Calu3 (cell line): ENCODE results near the gene DHX35. TPM values are rescaled to one million over a fixed set of nuclear protein-coding genes. Genes with fewer than 3 reads are reported as not detected.

Experiments
- BruUV-seq: library from RNA; stranded (reverse); fragments of 400-500 nt; replicated peaks from 2 replicates; lab custom pipeline; 2021; lab: Mats Ljungman, UMichigan
- CTCF ChIA-PET: fragments of 300-600 bp; sonication (Branson Sonifier 250); formaldehyde crosslinking; loops from one replicate; lab custom pipeline; 2022; ENCODE audit warnings: antibody characterized with exemption; lab: Charles Lee
- DNase-seq: peaks from one replicate; pipeline ENCODE4 v3.0.0; 2022
- H3K27ac Mint-ChIP-seq: one replicate; pipeline ENCODE4 v1.8.0; 2022; ENCODE audit warnings: mixed read lengths; ENCODE audit not compliant: unreplicated experiment
- H3K27me3 Mint-ChIP-seq: one replicate; pipeline ENCODE4 v1.8.0; 2022; ENCODE audit warnings: mixed read lengths; ENCODE audit not compliant: unreplicated experiment
- H3K36me3 Mint-ChIP-seq: one replicate; pipeline ENCODE4 v1.8.0; 2022; ENCODE audit warnings: mild to moderate bottlenecking, moderate library complexity, mixed read lengths; ENCODE audit not compliant: insufficient read depth, unreplicated experiment
- H3K4me1 Mint-ChIP-seq: one replicate; pipeline ENCODE4 v1.8.0; 2022; ENCODE audit warnings: mild to moderate bottlenecking, low read depth, mixed read lengths; ENCODE audit not compliant: unreplicated experiment
- H3K4me3 Mint-ChIP-seq: one replicate; pipeline ENCODE4 v1.8.0; 2022; ENCODE audit warnings: mild to moderate bottlenecking, low read depth, moderate library complexity, mixed read lengths; ENCODE audit not compliant: unreplicated experiment
- H3K9me3 Mint-ChIP-seq: one replicate; pipeline ENCODE4 v1.8.0; 2022; ENCODE audit warnings: low read depth, mixed read lengths; ENCODE audit not compliant: unreplicated experiment
- CTCF ChIP-seq: fragments of 200-600 bp; IDR thresholded peaks from one replicate; pipeline ENCODE4 v1.8.0; 2022; ENCODE audit warnings: antibody characterized with exemption; ENCODE audit not compliant: unreplicated experiment
- intact Hi-C: fragments of 100-400 bp; cut with micrococcal nuclease; formaldehyde crosslinking; loops from one replicate; pipeline ENCODE4 v1.10.0; 2022; ENCODE audit not compliant: unreplicated experiment
- total RNA-seq: library from RNA; stranded (reverse); gene quantifications from 2 replicates; pipeline ENCODE4 v1.2.3, GENCODE V29; 2022

The DHX35 gene
- total RNA-seq, 1 experiment from 2014 or later: 19.1 TPM

- BruUV-seq: no TSS peak
- Mint-ChIP-seq H3K9me3 (no peaks in the 10 kb centered on the region), H3K4me1 (no peaks in the 10 kb centered on the region), H3K27me3 (peaks cover 87% of the 10 kb centered on the region), H3K36me3 (no peaks in the 10 kb centered on the region), H3K27ac (no peak overlapping the region), H3K4me3 (no peak overlapping the region)
- DNase-seq: no peak
- intact Hi-C loops: no loop called here
- TF ChIP-seq CTCF: no peak
- CTCF ChIA-PET: interaction anchor here (0.8 to 1.7 kb wide), 2 partner anchors 10 to 26 kb away, joined by 3 to 5 read pairs; no protein-coding TSS in a partner anchor
Observed at GRCh38 chr20:39075731-39076130, 113.6 kb downstream of the DHX35 start.

GRCh38 chr20:39076958-39077357 lies 114.8 kb downstream of the DHX35 start:
- Mint-ChIP-seq H3K4me1 (no peaks in the 10 kb centered on the region), H3K36me3 (no peaks in the 10 kb centered on the region), H3K4me3 (no peak overlapping the region), H3K27me3 (peaks cover 87% of the 10 kb centered on the region), H3K27ac (no peak overlapping the region), H3K9me3 (no peaks in the 10 kb centered on the region)
- intact Hi-C loops: no loop called here
- no peak for TF ChIP-seq CTCF
- CTCF ChIA-PET: interaction anchor here (1.2 kb wide), 2 partner anchors 27 to 182 kb away, joined by 3 to 4 read pairs; no protein-coding TSS in a partner anchor
- no peak for DNase-seq
- no TSS peak for BruUV-seq

- H3K4me3 Mint-ChIP-seq: no peak overlapping the region
- TF ChIP-seq CTCF: no peak
- peaks cover 87% of the 10 kb centered on the region for H3K27me3 Mint-ChIP-seq
- CTCF ChIA-PET: interaction anchor here (1.3 to 3.4 kb wide), 2 partner anchors 10 to 30 kb away, joined by 6 to 25 read pairs; no protein-coding TSS in a partner anchor
- no peak for DNase-seq
- no peak overlapping the region for H3K27ac Mint-ChIP-seq
- H3K9me3 Mint-ChIP-seq: no peaks in the 10 kb centered on the region
- no peaks in the 10 kb centered on the region for H3K4me1 Mint-ChIP-seq
- no TSS peak for BruUV-seq
- intact Hi-C loops: no loop called here
- H3K36me3 Mint-ChIP-seq: no peaks in the 10 kb centered on the region
Observed at GRCh38 chr20:39080326-39080725, 118.2 kb downstream of the DHX35 start.

- CTCF ChIA-PET: interaction anchor here (0.6 to 3.4 kb wide), 3 partner anchors 11 to 86 kb away, joined by 3 to 25 read pairs (median 6); no protein-coding TSS in a partner anchor
- peak; percentile 93 for DNase-seq
- H3K27me3 Mint-ChIP-seq: peaks cover 87% of the 10 kb centered on the region
- BruUV-seq: no TSS peak
- TF ChIP-seq CTCF: peak; percentile 92
- no peaks in the 10 kb centered on the region for H3K9me3 Mint-ChIP-seq
- H3K4me1 Mint-ChIP-seq: no peaks in the 10 kb centered on the region
- intact Hi-C loops: loop anchor here (1.0 kb wide), 1 partner anchor 31 kb away; no protein-coding TSS in a partner anchor
- H3K27ac Mint-ChIP-seq: no peak overlapping the region
- H3K4me3 Mint-ChIP-seq: no peak overlapping the region
- no peaks in the 10 kb centered on the region for H3K36me3 Mint-ChIP-seq
Observed at GRCh38 chr20:39081255-39081654, 119.1 kb downstream of the DHX35 start.
